ENCODE measurements around the gene SPG7.
A peak's percentile ranks its signal among the peaks of the same experiment; 100 is the strongest.
"Not testable (repeated sequence)": the region's sequence is repeated elsewhere in the genome, so short reads cannot be mapped to it uniquely, and the experiment has no call there.

SPG7 gene

DNA sequence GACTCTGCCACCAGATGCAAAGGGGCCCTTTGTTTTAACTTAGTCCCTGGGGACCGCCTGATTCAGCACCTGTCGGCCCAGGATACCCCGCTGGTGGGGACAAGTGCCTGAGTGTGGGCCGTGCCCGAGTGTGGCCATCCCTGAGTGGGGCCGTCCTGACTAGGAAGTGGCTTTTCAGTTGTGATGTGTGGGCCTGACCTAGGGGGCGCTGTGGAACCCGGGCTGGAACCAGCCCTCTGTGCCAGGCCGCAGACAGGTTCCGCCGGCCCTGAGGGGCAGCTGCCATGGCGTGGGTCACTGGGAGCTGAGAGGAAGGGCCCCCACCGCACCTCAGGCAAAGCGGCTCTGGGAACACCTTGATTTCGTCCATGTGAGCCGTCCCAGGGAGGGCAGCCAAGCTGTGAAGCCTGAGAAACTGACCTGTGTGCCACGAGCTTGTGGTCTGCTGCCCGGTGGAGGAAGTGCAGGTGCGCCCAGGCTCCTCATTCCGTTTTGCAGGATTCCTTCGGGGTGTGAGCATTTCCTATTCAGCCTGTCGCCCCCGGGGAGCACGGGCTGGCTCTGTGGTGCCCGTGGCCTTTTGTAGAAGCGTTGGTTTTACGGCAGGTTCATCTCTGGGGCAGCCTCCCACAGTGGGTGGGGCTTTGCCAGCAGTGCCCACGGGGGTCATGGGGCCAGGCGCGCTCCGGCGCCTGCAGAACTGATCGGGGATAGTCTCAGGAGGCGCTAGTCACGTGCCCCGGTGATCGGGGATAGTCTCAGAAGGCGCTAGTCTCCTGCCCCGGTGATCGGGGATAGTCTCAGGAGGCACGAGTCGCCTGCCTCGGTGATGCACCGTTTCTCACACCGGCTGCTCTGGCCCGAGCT lies 57.5 kb downstream of the SPG7 start:
- no peak for DNase-seq

GRCh38 chr16:89567656-89568594 lies 59.7 kb downstream of the SPG7 start:
- no peak for DNase-seq

DNA sequence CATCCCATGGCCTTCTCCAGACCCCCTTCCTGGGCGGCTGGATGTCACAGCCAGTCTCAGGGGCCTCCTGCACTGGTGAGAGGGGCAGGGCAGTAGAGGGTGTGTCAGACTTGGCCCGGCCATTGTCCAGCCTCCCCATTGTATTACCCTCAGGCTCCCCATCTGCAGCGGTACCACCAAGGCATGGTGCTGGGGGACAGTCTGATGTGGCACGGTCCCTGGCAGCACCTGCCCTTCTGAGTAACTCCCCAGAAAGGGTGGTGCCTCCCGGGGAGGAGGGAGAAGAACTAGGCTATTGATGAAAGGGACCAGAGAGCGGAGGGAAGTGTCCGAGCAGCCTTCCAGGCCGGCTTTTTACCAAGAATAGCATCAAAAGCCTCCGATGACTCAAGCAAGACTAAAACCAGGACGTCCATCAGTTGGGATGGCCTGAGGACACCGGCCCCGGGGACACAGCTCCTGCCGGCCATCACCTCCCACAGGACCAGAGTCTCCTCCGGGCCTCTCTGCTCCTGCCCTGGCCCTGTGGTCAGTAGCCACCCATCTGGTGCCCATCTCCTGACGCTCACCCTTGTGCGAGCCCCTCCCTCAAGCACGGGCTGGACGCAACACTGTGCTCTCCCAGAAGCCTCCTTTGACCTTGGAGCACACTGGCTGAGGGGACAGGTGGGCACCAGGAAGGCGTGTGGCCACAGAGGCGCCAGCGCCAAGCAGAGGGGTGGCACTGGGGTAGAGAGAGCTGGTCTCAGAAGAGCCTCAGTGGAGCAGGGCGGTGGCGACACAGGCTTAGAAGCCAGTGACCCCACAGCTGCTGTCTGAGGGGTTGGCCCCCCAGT lies 61.5 kb downstream of the SPG7 start:
- no peak for DNase-seq

DNA sequence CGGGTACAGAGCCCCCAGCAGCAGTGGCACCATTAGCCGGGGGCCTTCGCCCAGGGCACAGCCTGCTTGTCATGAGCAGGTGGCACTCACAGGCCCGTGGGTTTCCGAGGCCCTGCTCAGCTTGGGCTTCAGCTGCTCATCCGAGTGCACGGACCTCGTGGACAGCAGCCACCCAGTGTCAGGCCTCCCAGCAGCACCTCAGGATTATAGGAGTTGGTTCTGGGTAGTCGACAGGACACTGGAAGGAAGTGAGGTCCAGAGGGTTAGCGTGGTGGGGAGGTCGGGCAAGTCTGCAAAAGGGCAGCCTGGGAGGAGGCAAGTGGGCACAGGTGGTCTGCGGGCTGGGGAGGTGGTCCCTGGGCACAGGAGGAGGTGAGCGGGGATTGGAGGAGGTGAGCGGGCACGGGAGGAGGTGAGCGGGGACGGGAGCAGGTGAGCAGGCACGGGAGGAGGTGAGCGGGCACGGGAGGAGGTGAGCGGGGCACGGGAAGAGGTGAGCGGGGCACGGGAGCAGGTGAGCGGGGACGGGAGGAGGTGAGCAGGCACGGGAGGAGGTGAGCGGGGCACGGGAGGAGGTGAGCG lies 62.2 kb downstream of the SPG7 start:
- no peak for DNase-seq

DNA sequence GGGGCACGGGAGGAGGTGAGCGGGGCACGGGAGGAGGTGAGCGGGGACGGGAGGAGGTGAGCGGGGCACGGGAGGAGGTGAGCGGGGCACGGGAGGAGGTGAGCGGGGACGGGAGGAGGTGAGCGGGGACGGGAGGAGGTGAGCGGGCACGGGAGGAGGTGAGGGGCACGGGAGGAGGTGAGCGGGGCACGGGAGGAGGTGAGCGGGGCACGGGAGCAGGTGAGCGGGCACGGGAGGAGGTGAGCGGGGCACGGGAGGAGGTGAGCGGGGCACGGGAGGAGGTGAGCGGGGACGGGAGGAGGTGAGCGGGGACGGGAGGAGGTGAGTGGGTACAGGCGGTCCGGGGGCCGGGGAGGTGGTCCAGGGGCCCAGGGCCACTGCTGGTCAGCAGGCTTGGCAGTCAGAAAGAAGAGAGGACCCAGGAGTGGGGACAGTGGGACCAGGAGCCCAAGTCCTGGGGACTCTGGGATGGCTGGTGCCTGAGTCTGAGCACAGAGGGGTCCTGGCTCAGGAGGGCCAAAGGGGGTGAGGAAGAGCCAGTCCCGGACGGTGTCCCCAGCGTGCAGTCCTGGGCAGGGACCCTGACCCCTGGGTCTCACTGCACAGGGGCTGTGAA lies 62.9 kb downstream of the SPG7 start:
- not testable (repeated sequence) for DNase-seq

DNA sequence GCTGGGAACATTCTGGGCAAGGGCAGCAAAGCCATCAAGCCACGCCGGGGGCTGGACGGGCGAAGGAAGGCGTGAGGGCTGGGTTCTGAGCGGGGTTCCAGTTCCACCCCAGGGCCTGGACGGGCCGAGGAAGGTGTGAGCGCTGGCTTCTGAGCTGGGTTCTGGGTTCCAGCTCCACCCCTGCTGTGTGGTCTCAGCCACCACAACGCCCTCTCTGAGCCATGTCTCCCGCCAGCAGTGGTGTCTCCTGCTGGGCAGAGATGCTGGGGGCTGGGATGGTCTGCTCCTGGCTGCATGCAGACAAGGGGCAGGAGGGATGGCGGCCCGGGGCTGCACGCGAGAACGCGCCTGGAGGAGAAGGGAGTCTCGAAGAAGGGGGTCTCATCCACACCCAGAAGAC lies 63.4 kb downstream of the SPG7 start:
- DNase-seq = no peak

GRCh38 chr16:89572073-89572484 lies 63.9 kb downstream of the SPG7 start:
- DNase-seq = no peak

DNA sequence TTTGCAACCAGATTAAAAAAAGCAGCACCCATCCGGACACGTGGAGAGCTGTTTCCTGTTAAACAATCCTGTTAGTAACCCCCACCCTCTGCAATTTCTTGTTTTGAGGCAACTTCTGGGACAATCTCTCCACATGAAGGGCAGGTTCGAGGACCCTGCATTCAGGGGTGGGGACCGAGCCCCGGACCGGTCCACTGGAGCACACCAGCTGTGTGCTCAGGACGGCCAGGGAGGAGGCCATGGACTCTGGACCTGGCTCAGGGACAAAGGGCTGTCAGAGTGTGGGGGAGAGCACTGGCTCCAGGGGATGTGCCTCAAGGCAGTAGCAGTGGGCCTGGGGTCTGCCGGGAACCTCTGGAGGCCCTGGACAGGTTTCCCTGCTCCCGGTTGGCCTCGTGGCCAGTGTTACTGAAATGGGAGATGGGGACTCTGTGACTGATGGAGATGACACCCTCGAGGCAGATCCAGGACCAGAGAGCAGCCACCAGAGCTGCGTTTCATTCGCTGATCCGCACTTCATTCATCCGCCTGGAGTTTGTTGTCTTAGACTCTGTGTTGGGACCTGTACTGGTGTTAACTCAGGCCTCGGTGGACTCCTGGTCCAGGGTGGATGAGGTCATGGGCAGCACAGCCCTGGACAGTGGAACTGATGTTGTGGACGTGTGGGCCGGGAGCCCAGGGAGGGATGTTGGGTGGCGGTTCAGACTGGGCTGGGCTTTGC lies 64.4 kb downstream of the SPG7 start:
- no peak for DNase-seq

- no peak for DNase-seq
Observed at GRCh38 chr16:89573826-89574680, 65.8 kb downstream of the SPG7 start.

DNA sequence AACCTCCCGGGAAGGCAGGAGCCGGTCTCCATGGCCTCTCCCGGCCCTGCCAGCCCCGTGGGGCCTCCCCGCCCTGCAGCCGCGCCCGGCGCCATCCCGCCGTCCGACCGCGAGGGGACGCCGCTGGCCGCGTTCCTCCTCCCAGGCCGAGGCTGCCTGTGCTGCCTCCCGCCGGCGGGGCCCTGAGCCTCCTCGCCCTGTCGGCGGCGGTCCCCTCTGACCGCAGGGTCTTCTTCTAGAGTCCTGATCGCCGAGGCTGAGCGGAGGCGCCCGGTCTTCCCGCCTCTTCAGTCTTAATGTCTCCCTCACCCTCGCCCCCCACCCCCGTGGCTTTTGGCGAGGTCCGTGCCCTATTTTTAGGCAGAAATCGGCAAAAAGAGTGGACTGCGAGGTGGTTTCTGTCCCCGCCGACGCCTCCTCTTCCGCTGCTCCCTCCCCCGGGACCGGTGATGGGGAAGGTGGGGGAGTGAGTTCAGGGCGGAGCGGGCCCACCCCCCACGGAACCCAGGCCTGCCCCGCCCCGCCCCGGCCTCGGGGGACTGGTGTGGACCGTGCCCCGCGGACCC lies 66.6 kb downstream of the SPG7 start:
- DNase-seq = peak; percentile 28

DNA sequence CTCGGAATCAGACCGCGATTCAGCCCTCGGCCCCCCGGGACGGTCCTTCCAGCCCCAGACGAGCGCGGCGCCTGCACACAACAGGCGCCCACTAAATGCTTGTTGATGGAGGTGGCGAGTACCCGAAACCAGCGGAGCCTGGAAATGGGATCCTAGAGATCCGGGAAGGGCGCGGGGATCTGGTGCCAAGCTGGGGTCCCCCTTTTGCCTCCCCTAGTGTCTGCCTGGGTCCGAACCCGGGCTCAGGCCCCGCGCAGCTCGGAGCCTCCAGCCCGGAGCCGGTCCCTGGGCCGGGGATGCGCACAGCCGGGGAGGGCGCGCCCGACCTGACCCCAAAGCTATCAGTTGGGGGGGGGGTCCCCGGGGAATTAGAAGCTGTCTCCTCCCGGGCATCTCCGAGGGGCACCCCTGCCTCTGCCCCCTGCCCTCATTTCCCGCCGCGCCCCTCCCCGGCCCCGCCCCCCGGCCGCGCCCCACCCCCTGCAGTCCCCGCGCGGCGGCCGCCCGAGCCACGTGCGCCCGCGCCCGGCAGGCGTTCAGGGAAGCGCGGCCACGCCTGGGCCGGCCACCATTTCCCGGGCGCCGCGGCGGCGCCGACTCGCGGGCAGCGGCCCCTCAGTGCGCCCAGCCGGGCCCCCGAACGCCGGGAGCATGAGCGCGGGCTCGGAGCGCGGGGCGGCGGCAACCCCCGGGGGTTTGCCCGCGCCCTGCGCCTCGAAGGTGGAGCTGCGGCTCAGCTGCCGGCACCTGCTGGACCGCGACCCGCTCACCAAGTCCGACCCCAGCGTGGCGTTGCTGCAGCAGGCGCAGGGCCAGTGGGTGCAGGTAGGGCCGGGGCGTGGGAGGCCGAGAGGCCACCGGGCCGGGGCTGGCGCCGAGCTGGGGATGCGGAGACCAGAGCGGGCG lies 67.3 kb downstream of the SPG7 start, which contains the start of gene CPNE7:
Gene CPNE7, plus strand, starts transcription at position 512 of the 906 bp plus-strand sequence. Its CDS starts 140 bp downstream, at position 652.
- DNase-seq = no peak

DNA sequence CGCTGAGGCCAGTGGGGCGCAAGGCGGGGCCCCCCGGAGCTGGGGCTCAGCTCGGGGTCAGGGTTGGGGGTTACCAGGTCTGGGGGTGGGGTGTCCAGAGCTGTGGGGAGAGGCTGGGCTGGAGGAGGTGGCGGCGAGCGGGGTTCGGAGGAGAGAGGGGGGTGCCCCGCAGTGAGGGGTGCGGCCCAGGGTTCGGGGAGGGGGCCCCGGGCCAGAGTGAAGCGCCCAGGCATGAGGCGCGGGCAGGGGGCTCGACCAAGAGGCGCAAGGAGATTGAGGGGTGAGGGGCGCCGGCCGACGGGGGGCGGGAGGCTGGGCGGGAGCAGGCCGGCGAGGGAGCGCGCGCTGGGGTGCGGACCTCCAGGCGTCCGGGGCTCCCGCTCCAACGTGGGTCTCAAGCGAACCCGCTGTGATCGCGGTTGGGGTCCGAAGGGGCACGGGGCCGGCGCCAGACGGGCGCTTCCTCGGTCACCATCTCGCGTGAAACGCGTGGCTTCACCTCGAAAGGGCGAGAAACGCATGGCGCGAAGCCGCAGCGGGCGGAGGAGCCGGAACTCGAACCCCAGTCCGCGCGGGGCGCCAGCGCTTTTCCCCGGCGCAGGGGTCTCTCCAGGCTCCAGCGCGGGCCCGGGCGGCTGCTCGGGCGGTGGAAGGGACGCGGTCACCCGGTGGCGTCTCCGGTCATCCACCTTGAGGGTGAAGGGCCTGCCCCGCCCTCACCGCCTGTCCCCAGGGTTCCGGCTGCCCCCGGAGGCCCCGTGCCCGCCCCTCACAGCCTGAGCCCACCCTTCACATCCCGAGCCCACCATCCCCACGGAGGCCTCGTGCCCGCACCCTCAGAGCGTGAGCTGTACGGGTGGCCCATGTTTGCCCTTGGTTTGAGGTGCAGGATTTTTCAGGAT lies 68.2 kb downstream of the SPG7 start:
- no peak for DNase-seq

DNA sequence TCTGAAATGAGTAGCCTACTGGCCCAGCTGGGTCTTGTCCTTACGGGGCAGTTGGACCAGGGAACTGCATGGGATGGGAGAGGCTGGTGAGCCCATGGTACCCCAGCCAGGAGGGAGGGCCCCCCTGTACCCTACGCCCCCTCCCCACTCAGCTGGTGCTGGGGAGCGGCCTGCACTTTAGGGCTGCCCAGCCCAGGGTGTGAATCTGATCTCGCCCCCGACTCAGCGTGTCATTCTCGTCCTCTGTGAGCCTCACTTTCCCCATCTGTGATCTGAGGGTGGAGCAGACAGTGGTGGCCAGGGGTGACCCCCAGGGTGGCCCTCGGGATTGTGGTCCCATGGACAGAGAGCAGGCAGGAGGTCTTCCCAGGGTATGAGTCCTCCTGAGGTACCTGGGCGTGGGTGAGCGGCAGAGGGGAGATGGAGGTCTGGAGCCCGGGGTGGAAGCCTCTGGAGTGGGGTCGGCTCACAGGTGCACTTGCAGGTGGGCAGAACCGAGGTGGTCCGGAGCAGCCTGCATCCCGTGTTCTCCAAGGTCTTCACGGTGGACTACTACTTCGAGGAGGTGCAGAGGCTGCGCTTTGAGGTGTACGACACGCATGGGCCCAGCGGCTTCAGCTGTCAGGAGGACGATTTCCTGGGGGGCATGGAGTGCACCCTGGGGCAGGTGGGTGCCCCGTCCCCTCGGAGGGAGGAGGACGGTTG lies 69.0 kb downstream of the SPG7 start:
- DNase-seq = no peak

- no peak for DNase-seq
Observed at GRCh38 chr16:89579351-89579750, 71.1 kb downstream of the SPG7 start.

- DNase-seq = no peak
Observed at GRCh38 chr16:89581045-89581695, 73.0 kb downstream of the SPG7 start.

DNA sequence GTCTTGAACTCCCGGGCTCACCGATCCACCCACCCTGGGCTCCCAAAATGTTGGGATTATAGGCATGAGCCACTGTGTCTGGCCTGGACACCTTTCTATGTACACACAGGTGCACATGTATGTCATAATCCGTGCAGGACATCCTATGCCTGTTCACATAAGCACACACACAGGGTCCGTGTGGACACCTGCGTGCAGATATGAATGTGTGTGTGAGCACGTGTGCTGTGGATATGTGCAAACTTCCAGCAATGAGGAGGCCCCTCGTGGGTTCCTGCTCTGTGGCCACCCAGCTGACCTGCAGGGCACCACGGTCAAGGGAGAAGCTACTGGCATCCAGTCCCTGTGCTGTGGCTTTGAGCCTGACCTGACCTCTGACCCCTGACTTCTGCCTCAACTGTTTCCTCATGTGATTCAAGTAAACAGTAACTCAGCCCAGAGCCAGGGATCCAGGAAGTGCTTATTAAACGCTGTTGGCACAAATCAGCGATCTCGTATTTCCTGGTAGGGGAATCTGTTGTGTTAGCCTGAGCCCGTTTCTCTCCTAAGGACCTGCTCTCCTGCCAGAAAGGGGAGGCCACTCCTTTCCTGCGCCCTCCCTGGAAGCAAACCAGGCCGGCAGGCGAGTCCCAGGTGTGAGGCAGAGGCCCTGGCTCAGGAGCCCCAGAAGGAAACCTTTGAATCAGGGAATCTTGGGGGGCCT lies 73.8 kb downstream of the SPG7 start:
- DNase-seq = no peak
